ENCODE data around the gene GPR18.

Gene GPR18

GRCh38 chr13:99258210-99258860 lies at the start of gene GPR18:
Gene GPR18 (minus strand): TSS chr13:99258379. CDS start chr13:99255872, 2,507 bp downstream.
- in situ Hi-C loops (cut with HindIII; ENCODE audit: low pct_ligation_motif_present, low sequenced_read_pairs): no loop called here
- TF ChIP-seq, protein P1, sequence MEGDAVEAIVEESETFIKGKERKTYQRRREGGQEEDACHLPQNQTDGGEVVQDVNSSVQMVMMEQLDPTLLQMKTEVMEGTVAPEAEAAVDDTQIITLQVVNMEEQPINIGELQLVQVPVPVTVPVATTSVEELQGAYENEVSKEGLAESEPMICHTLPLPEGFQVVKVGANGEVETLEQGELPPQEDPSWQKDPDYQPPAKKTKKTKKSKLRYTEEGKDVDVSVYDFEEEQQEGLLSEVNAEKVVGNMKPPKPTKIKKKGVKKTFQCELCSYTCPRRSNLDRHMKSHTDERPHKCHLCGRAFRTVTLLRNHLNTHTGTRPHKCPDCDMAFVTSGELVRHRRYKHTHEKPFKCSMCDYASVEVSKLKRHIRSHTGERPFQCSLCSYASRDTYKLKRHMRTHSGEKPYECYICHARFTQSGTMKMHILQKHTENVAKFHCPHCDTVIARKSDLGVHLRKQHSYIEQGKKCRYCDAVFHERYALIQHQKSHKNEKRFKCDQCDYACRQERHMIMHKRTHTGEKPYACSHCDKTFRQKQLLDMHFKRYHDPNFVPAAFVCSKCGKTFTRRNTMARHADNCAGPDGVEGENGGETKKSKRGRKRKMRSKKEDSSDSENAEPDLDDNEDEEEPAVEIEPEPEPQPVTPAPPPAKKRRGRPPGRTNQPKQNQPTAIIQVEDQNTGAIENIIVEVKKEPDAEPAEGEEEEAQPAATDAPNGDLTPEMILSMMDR (IDR thresholded peaks at IDR 0.05; ENCODE audit: low read depth, low read length, missing control alignments): no peak
- Histone ChIP-seq H3K4me3 (ENCODE audit: low read depth, low read length) (no peak within 1 kb of the TSS), H3K27ac (no peak within 1 kb of the TSS), H3K27me3 (replicated peaks) (no peaks in the 10 kb centered on the region), H3K36me3 (replicated peaks) (peaks cover 2% of the 10 kb centered on the region)
- DNase-seq: no peak

DNA sequence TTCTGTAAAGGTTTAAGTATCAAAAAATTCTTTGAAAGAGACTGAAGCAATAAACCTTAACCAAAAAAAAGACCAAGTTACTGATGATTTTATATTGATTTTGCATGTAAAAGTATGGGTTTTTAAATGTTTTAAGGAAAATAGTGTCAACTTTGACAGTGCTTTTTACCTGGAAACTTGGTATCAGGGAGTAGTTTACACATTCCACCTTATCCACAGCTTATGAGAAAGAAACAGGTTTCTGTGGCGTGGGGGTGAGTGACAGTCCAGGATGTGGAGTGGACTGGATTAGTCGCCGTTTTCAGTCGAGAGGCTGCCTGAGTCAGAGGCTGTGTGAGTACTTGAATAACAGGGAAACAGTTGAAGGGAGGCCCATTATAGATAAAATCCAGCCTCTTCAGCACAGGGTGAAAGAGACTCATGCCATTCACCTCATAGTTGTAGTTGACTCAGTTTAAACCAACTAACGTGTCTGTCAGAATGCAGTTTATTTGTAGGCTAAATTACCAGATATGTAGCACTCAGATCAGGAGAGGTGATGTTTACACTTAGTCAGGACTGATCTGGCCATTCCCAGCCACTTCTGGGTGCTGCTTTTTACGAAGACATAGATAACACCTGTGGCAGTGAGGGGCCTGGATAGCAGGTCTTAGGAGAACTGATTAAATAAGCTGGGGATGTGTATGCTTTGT lies 49.6 kb upstream of the GPR18 start:
- no peak overlapping the region for H3K4me3 ChIP-seq (ENCODE audit: low read depth, low read length)
- H3K36me3 ChIP-seq (replicated peaks): no peaks in the 10 kb centered on the region
- in situ Hi-C loops (cut with HindIII; ENCODE audit: low pct_ligation_motif_present, low sequenced_read_pairs): no loop called here
- no peaks in the 10 kb centered on the region for H3K27me3 ChIP-seq (replicated peaks)
- peak overlapping the region; percentile 95 for H3K27ac ChIP-seq
- DNase-seq: peak; percentile 88
- TF ChIP-seq, protein P1 (IDR thresholded peaks at IDR 0.05; ENCODE audit: low read depth, low read length, missing control alignments): no peak

DNA sequence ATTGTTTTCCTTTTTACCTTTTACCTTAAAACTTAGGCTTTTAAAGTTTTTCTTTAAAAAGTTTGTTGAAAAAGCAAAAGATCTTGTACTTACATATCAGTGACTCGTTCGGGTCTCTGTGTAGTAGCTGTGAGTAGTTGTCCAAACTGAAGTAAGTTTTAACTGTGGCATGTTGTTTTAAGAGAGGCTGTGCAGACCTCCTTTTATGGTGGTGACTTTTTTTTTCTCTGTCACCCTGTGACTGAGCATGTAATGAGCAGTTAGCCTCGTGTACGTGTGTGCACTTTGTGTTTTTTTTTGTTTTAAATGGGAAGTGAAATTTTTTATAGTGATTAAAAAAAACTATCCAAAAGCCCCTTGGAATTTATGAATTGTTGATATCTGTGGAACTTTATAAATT lies 49.1 kb upstream of the GPR18 start, which contains the start of gene GPR183:
Gene GPR183, minus strand, starts transcription at position 153 of the 400 bp plus-strand sequence. CDS start 11,254 bp downstream, outside the sequence.
- Histone ChIP-seq H3K27ac (peak within 1 kb of the TSS; percentile 95), H3K4me3 (ENCODE audit: low read depth, low read length) (no peak within 1 kb of the TSS), H3K36me3 (replicated peaks) (no peaks in the 10 kb centered on the region), H3K27me3 (replicated peaks) (no peaks in the 10 kb centered on the region)
- DNase-seq: peak; percentile 53
- in situ Hi-C loops (cut with HindIII; ENCODE audit: low pct_ligation_motif_present, low sequenced_read_pairs): no loop called here
- TF ChIP-seq, protein P1 (IDR thresholded peaks at IDR 0.05; ENCODE audit: low read depth, low read length, missing control alignments): no peak

GRCh38 chr13:99305566-99305965 lies 47.4 kb upstream of the GPR18 start:
- Histone ChIP-seq H3K27ac (no peak overlapping the region), H3K36me3 (replicated peaks) (no peaks in the 10 kb centered on the region), H3K27me3 (replicated peaks) (no peaks in the 10 kb centered on the region), H3K4me3 (ENCODE audit: low read depth, low read length) (no peak overlapping the region)
- in situ Hi-C loops (cut with HindIII; ENCODE audit: low pct_ligation_motif_present, low sequenced_read_pairs): no loop called here
- TF ChIP-seq, protein P1 (IDR thresholded peaks at IDR 0.05; ENCODE audit: low read depth, low read length, missing control alignments): no peak
- DNase-seq: no peak

DNA sequence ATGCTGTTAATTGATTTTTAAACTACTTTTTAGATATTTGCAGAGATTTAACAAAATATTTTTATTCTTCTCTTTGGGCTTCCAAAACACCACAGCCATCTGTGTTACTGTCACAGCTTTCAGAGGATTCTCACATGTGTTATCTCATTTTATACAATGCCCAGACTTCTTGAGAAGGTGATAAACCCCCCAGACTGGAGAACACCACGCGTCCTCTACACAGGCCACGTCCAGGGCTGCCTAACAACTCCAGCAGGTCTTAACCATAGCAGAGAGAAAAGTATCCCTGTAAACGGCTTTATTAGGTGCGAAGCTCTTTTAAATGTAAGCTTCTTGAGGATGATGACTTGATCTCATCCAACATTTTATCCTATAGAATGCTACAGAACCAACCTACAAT lies 47.0 kb upstream of the GPR18 start:
- DNase-seq: no peak
- in situ Hi-C loops (cut with HindIII; ENCODE audit: low pct_ligation_motif_present, low sequenced_read_pairs): no loop called here
- H3K36me3 ChIP-seq (replicated peaks): no peaks in the 10 kb centered on the region
- no peak overlapping the region for H3K27ac ChIP-seq
- H3K4me3 ChIP-seq (ENCODE audit: low read depth, low read length): no peak overlapping the region
- TF ChIP-seq, protein P1 (IDR thresholded peaks at IDR 0.05; ENCODE audit: low read depth, low read length, missing control alignments): no peak
- H3K27me3 ChIP-seq (replicated peaks): no peaks in the 10 kb centered on the region

Data from brain microvascular endothelial cell (primary cell).